ENCODE measurements around the gene ZBTB5.

- no peak for TF ChIP-seq CTCF (IDR thresholded peaks at IDR 0.05; ENCODE audit: insufficient read depth, low read length, poor library complexity, severe bottlenecking)
- TF ChIP-seq EZH2phosphoT487 (conservative IDR thresholded peaks at IDR 0.05; ENCODE audit: low read length): no peak
Measured at GRCh38 chr9:37432020-37432419, 33.2 kb downstream of the ZBTB5 start.
